GM19455 (cell line): ENCODE measurements around the gene KRABD2.
"Not testable (repeated sequence)": the region's sequence is repeated elsewhere in the genome, so short reads cannot be mapped to it uniquely, and the experiment has no call there.

ENCODE experiments used
- ATAC-seq: cut with Tn5 transposase; IDR thresholded peaks from one replicate; pipeline ENCODE4 v1.9.1; 2021; ENCODE audit not compliant: unreplicated experiment

The KRABD2 gene

DNA sequence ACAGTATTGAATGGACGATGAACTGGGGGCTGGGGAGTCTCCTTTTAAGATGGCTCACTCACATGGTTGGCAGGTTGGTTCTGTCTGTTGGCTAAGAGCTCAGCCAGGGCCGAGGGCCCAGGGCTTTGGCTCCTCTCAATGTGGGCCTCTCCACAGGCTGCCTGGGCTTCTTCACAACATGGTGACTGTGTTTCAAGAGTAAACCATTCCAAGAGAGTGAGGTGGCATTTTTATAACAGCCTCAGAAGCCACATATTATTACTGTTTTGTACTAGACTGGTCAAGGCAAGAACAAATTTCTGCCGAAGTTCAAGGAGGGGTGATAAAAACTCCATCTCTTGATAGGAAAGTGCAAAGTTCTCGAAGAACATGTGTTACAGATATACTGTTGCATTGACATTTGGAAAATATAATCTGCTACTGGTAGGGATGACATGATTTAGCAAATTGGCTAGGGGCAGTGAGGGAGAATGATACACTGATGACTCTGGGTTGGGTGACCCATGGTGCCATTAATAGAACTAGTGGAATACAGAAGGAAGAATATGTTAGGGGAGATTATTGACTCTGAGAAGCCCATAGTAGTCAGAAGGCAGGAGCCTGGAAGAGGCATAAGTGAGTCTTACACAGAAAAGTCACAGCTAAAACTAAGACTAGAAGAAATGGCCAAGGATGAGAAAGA, 13.7 kb downstream of the KRABD2 start:
- ATAC-seq: no peak

GRCh38 chr17:8360751-8361150, 15.8 kb downstream of the KRABD2 start:
- no peak for ATAC-seq

- no peak for ATAC-seq
These were observed 16.2 kb downstream of the KRABD2 start for GRCh38 chr17:8360260-8360659.

DNA sequence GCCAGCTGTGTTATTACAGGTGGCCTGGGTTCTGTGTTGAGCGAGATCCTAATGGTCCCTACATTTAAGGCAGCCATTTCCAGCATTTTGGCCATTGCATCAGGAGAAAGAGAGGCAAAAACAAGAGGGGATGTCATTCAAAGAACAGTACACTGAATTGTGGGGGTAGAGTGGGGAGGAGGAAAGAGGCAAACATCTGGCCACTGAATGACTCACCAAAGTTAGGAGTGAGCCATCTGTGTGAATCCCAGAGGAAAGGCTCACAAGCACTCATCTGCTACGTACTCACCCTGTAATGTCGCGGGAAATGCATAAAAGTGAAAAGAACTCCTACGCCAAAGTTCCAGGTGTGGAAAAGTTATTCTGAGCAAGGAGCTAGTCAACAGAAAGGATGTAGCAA, 16.7 kb downstream of the KRABD2 start:
- no peak for ATAC-seq

GRCh38 chr17:8357910-8358309, 18.6 kb downstream of the KRABD2 start:
- ATAC-seq: no peak

DNA sequence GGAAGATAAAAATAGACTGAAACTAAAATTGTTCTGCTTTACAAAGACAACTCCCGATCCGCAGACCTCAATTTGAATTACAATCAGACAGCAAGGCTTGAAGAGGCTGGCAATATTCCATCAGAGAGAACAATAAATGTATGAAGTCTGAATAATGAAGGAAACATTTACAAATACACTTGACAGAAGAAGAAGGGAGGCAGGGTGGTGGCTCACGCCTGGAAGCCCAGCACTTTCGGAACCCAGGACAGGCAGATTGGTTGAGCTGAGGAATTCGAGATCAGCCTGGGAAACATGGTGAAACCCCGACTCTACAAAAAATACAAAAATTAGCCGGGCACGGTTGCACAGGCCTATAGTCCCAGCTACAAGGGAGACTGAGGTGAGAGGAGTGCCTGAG, 22.3 kb downstream of the KRABD2 start:
- ATAC-seq: no peak

DNA sequence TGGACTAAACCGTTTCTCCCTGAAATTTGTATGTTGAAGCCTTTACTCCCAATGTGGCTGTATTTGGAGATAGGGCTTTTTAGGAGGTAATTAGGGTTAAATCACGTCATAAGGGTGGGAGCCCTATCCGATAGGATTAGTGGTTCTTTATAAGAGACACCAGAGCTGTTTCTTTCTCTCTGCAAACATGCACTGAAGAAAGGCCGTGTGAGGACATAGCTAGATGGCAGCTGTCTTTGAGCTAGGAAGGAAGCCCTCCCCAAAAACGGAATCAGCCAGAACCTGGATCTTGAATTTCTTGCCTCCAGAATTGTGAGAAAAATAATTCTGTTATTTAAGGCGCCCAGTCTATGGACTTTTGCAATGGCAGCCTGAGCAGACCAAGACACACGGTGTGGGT, 22.8 kb downstream of the KRABD2 start:
- ATAC-seq: no peak

- no peak for ATAC-seq
These were observed 26.2 kb downstream of the KRABD2 start for GRCh38 chr17:8350339-8350738.

GRCh38 chr17:8347001-8347400, 29.5 kb downstream of the KRABD2 start:
- not testable (repeated sequence) for ATAC-seq

- ATAC-seq: no peak
These were observed 30.4 kb downstream of the KRABD2 start for GRCh38 chr17:8345951-8346665.

GRCh38 chr17:8345052-8345690, 31.3 kb downstream of the KRABD2 start:
- ATAC-seq: no peak

GRCh38 chr17:8341456-8341855, 35.0 kb downstream of the KRABD2 start:
- no peak for ATAC-seq

GRCh38 chr17:8339540-8339939, 37.0 kb downstream of the KRABD2 start, which contains the start of gene ODF4:
TSS of gene ODF4 (plus strand) at chr17:8339840. CDS start at chr17:8340052, 212 bp downstream.
- ATAC-seq: no peak

- no peak for ATAC-seq
These were observed 37.8 kb downstream of the KRABD2 start for GRCh38 chr17:8338753-8339140.

DNA sequence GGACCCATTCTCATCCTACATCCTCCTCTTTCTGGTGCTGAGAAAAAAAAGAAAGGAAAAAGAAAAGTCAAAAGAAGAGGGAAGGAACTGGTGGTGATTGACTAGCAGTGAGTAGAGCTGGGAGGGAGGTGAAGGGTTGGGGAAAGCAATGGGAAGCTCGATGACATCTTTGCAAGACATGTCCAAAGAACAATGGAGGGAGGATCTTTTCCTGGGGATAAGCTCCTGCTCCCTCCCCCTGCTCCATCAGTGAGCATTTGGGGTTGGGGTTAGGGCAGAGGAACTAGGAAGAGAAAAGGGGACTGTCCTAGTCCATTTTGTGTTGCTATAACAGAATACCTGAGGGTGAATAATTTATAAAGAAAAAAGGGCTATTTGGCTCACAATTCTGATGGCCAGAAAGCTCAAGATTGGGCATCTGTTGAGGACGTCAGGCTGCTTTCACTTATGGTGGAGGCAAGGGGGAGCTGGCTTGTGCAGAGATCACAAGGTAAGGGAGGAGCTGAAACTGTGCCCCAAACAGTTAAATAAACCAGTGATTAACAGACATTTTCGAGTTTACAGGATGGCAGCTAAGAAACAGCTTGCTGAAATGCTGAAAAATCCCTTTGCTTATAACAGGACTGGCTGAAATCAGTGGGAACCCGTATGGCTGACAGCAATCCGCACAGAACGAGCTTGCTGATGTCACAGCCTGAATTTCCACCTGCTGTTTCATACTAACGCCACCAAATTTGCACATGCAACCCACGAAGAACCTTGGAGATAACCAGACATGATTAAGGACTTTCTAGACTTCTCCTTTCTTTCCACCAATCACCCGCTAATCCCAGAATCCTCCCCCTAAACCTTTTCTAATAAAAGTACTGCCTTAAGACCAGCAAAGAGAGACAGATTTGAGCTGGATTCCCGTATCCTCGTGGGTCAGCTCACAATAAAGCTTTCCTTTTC, 38.4 kb downstream of the KRABD2 start:
- no peak for ATAC-seq

- ATAC-seq: no peak
These were observed 43.2 kb downstream of the KRABD2 start for GRCh38 chr17:8333281-8333680.

DNA sequence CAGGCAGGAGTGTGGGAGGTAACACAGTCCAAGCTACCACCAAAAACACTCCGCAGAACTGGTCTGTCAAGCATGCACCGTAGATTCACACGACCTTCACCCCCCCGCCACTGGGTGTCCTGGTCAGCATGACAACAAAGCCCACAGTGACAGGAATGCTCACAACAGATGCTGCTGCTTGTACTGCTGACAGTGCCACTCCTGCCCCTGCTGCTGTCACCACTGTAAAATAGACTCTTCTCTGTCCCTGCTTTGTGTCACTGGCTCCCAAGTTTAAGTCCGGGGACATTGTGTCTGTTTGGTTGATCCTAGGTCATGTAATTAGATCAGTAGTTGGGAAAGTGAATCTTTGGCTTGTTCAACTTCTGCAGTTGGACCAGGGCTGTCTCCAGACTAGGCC, 43.8 kb downstream of the KRABD2 start:
- no peak for ATAC-seq

- ATAC-seq: no peak
These were observed 44.4 kb downstream of the KRABD2 start for GRCh38 chr17:8332128-8332527.

DNA sequence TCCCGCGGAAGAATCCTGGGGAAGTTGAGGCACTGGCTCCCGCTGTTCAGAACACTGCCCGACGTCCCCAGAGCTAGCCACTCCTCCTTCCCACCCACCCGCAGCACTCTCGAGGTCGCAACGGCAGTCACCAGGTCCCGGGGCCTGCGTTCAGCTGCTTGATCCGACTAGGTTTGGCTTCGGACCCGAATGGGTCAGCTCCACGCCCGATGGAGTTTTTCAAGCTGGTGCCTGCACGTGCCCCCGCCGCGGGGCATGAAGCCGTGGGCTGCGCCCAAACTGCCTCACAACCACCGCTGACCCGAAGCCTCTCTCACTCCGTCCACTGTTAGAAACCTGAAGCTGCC, 49.2 kb downstream of the KRABD2 start:
- ATAC-seq: no peak
